GM10248 (cell line): ENCODE data around the gene ZNF296.

ENCODE experiments used
- CTCF ChIA-PET: fragments of 300-600 bp; sonication (Branson Sonifier 250); formaldehyde crosslinking; extraction: SDS; loops from one replicate; lab custom pipeline; 2021; ENCODE audit warnings: antibody characterized with exemption; lab: Yijun Ruan, JAX
- POLR2A ChIA-PET: fragments of 350-650 bp; sonication (Branson Sonifier 250); formaldehyde crosslinking; extraction: SDS; loops from one replicate; lab custom pipeline; 2020; ENCODE audit warnings: antibody characterized with exemption; lab: Yijun Ruan, JAX
- DNase-seq: peaks from one replicate; pipeline ENCODE4 v3.0.0; 2012; ENCODE audit errors: extremely low spot score
- CTCF ChIP-seq: IDR thresholded peaks from 2 replicates; pipeline ENCODE4 v1.5.1; 2012; ENCODE audit warnings: mild to moderate bottlenecking, low read depth; ENCODE audit errors: extremely low read depth, missing control alignments, control extremely low read depth

The ZNF296 gene

DNA sequence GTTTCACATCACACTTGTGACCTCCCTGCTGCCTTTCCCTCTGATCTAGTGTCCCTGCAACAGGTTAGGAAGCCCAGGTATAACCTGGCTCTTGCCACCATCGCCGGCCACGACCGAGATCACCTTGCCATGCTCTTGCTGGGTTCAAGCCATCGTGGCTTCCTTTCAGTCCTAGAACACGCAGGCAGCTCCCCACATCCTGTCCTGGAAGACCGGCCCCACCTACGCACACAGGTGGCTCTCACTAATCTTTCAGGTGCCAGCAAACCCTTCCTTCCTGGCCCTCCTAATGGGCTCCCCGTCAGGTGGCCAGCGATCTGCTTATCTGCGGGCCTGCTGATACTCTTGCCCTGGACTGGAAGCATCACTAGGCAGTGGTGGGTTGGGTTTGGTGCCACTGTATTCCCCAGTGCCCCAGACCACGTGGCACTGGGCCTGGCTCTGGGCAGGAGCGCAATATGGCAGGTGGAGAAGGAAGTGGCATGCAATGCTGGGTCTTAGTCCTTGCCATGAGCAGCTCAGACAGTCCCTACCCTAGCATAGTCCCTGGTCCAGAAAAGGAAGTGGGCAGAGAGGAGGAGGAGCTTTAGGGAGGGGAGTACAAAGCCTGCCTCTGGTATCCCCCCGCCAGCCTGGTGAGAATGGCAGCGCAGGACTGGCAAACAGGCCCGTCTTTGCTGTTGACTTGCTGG is 28.5 kb upstream of the ZNF296 start:
- ChIA-PET CTCF (interaction anchor here (1.8 to 3.1 kb wide), 2 partner anchors 13 to 27 kb away, joined by 6 to 11 read pairs; no protein-coding TSS in a partner anchor), POLR2A (no interaction called here)
- TF ChIP-seq CTCF: no peak
- DNase-seq: no peak

DNA sequence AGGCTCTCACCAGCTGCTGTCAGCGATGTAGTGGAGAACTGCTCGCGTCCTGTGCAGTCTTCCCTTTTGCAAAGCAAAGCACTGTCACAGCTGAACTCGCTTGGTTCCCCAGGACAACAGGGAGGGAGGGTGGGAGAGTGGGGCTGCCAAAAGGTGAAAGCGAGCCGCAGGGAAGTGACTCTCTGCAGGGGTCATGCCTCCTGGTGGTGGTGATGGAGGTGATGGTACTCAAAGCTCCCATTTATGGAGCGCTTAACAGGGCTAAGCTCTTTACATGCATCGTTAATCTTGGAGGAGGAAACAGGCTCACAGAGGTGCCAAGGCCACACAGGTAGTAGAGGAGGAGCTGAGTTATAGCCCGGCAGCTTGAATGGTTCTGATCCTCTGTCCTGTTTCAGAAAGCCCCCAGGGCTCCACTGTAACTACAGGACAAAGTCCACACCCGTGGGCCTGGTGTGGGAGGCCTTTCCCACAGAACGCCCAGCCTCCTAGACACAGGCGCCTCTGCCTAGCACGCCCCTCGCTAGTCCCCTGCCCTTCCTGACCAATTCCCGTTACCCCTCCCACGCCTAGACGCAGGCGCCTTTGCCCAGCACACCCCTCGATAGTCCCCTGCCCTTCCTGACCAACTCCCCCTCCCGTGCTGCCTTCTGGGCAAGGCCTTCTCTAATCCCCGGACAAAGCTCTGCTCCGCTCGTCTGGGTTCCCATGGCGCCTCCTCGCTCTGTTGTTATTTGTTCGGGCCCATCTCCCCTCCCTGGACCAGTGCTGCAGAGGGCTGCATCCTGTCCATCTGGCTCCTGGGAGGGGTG is 27.4 kb upstream of the ZNF296 start:
- DNase-seq: no peak
- TF ChIP-seq CTCF: peak; percentile 2
- CTCF ChIA-PET: interaction anchor here (0.7 to 3.1 kb wide), 5 partner anchors 11 to 66 kb away, joined by 4 to 11 read pairs (median 6); partner anchors contain the start of gene PPP1R37
- POLR2A ChIA-PET: interaction anchor here (0.7 kb wide), 1 partner anchor 11 kb away, joined by 3 read pairs; the partner anchor contains the start of gene PPP1R37

- TF ChIP-seq CTCF: peak; percentile 30
- ChIA-PET CTCF (interaction anchor here (0.7 to 3.1 kb wide), 7 partner anchors 10 to 65 kb away, joined by 4 to 11 read pairs (median 6); partner anchors contain the start of gene PPP1R37), POLR2A (interaction anchor here (1.1 kb wide), 1 partner anchor 15 kb away, joined by 3 read pairs; no protein-coding TSS in a partner anchor)
- no peak for DNase-seq
These were observed 26.9 kb upstream of the ZNF296 start for GRCh38 chr19:45103156-45103507.

- DNase-seq: no peak
- CTCF ChIA-PET: interaction anchor here (1.3 to 3.0 kb wide), 5 partner anchors 9 to 64 kb away, joined by 4 to 11 read pairs (median 6); partner anchors contain the start of gene PPP1R37
- no peak for TF ChIP-seq CTCF
- POLR2A ChIA-PET: interaction anchor here (1.1 kb wide), 1 partner anchor 16 kb away, joined by 3 read pairs; no protein-coding TSS in a partner anchor
These were observed 26.2 kb upstream of the ZNF296 start for GRCh38 chr19:45102481-45102880.

DNA sequence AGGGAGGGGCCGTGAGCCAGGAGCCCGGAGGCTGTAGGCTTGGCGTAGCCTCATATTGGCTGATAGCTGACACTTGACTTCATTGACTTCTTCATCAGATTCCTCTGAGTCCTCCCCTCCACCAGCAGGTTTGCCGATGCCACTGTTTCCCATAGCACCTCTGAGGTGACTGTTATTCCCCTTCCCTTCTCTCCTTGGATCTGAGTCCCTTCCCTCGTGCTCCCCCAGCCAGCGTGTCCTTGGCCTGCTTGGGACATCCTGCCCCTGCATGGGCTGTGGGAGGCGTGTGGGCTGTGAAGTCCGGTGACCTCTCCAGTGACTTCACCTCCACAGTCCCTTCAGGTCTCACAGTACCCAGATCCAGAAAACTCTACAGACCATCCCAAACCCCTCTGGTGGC is 25.5 kb upstream of the ZNF296 start:
- POLR2A ChIA-PET: no interaction called here
- CTCF ChIA-PET: interaction anchor here (1.0 to 3.0 kb wide), 7 partner anchors 9 to 41 kb away, joined by 3 to 11 read pairs (median 5); partner anchors contain the start of gene PPP1R37
- no peak for DNase-seq
- no peak for TF ChIP-seq CTCF

DNA sequence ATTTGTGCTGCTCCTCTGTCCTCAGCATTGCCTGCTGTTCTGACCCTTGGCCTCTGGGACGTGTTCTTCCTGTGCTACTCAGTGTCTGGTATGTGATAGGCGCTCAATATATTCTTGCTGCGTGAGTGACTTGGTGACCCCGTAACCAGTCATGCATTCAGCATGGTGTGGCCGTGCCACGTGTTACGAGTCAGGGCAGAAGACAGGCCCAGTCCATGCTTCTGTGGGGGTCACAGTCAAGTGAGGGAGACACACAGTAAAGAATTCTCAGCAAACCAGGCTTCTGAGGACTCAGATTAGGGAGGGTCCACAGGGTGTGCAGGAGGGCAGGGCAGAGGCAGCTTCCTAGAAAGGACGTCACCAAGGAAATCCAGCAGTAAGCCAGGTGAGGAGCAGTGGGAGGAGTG is 24.6 kb upstream of the ZNF296 start:
- CTCF ChIA-PET: interaction anchor here (1.1 to 1.8 kb wide), 3 partner anchors 8 to 36 kb away, joined by 3 to 6 read pairs (median 4); partner anchors contain the start of gene PPP1R37
- POLR2A ChIA-PET: interaction anchor here (0.9 kb wide), 1 partner anchor 8 kb away, joined by 3 read pairs; the partner anchor contains the start of gene PPP1R37
- no peak for DNase-seq
- no peak for TF ChIP-seq CTCF
